Measurements from ENCODE around the gene ZC3H7A.

DNA sequence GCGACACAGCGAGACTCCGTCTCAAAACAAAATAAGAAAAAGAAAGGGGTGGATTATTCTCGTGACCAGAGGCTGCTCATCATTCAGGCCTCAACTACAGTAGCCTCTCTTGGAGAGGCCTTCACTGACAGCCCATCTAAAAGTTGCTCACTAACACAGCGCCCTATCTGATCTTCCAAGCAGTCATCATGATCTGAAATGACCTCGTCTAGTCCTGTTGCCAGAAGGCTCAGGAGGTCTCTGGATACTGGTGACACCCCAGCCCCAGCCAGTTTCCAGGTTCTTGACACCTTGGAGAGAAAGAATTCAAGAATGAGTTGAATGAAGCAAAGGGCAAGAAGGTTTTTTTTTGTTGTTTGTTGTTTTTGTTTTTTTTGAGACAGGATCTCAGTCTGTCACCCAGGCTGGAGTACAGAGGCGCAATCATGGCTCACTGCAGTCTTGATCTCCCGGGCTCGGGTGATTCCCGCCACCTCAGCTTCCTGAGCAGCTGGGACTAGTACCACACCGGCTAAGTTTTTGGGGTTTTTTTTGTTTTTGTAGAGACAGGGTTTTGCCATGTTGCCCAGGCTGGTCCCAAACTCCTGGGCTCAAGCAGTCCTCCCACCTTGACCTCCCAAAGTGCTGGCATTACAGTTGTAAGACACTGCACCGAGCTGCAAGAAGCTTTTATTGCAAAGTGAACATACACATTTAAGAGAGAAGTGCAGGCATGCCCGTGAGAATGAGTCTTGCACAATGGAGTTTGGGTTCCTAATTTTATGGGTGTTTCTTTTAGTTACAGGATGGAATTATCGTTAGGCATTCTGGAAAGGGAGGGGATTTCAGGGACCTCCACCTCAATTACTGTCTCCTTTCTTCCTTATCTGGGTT, 2.7 kb upstream of the ZC3H7A start:
- TF ChIP-seq YY1 (IDR thresholded peaks at IDR 0.05): no peak
- TF ChIP-seq FOXA2 (IDR thresholded peaks at IDR 0.05): no peak
- TF ChIP-seq, protein P1, sequence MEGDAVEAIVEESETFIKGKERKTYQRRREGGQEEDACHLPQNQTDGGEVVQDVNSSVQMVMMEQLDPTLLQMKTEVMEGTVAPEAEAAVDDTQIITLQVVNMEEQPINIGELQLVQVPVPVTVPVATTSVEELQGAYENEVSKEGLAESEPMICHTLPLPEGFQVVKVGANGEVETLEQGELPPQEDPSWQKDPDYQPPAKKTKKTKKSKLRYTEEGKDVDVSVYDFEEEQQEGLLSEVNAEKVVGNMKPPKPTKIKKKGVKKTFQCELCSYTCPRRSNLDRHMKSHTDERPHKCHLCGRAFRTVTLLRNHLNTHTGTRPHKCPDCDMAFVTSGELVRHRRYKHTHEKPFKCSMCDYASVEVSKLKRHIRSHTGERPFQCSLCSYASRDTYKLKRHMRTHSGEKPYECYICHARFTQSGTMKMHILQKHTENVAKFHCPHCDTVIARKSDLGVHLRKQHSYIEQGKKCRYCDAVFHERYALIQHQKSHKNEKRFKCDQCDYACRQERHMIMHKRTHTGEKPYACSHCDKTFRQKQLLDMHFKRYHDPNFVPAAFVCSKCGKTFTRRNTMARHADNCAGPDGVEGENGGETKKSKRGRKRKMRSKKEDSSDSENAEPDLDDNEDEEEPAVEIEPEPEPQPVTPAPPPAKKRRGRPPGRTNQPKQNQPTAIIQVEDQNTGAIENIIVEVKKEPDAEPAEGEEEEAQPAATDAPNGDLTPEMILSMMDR (IDR thresholded peaks at IDR 0.05; ENCODE audit: low read depth, low read length, missing input control): no peak
- no peak for TF ChIP-seq EGR1 (IDR thresholded peaks at IDR 0.05; ENCODE audit: low read depth in 2 of 2)
- TF ChIP-seq RAD21 (IDR thresholded peaks at IDR 0.05): no peak
- no peak for TF ChIP-seq HNF4G (IDR thresholded peaks at IDR 0.05)
- no peak for TF ChIP-seq FOXA1 (IDR thresholded peaks at IDR 0.05)
- TF ChIP-seq, protein P2, sequence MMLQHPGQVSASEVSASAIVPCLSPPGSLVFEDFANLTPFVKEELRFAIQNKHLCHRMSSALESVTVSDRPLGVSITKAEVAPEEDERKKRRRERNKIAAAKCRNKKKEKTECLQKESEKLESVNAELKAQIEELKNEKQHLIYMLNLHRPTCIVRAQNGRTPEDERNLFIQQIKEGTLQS (IDR thresholded peaks at IDR 0.05): no peak
- TF ChIP-seq RXRA (IDR thresholded peaks at IDR 0.05): no peak
- TF ChIP-seq, protein P3, sequence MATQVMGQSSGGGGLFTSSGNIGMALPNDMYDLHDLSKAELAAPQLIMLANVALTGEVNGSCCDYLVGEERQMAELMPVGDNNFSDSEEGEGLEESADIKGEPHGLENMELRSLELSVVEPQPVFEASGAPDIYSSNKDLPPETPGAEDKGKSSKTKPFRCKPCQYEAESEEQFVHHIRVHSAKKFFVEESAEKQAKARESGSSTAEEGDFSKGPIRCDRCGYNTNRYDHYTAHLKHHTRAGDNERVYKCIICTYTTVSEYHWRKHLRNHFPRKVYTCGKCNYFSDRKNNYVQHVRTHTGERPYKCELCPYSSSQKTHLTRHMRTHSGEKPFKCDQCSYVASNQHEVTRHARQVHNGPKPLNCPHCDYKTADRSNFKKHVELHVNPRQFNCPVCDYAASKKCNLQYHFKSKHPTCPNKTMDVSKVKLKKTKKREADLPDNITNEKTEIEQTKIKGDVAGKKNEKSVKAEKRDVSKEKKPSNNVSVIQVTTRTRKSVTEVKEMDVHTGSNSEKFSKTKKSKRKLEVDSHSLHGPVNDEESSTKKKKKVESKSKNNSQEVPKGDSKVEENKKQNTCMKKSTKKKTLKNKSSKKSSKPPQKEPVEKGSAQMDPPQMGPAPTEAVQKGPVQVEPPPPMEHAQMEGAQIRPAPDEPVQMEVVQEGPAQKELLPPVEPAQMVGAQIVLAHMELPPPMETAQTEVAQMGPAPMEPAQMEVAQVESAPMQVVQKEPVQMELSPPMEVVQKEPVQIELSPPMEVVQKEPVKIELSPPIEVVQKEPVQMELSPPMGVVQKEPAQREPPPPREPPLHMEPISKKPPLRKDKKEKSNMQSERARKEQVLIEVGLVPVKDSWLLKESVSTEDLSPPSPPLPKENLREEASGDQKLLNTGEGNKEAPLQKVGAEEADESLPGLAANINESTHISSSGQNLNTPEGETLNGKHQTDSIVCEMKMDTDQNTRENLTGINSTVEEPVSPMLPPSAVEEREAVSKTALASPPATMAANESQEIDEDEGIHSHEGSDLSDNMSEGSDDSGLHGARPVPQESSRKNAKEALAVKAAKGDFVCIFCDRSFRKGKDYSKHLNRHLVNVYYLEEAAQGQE (IDR thresholded peaks at IDR 0.05): no peak
